Panc1 (cell line): Measurements from ENCODE around the gene ATF2.

ENCODE experiments used
- TCF7L2 ChIP-seq: IDR thresholded peaks from 2 replicates; pipeline ENCODE4 v1.6.1; 2011; ENCODE audit warnings: mild to moderate bottlenecking, low read depth, low read length, inconsistent platforms
- TF ChIP-seq, protein P1 (sequence below): fragments of 450-650 bp; IDR thresholded peaks from 2 replicates; pipeline ENCODE4 v1.5.1; 2017; ENCODE audit warnings: mild to moderate bottlenecking
- TF ChIP-seq, protein P2 (sequence below), 2 experiments: IDR thresholded peaks; 2 replicates each; pipeline ENCODE4 v1.6.1; 2011 to 2012; ENCODE audit warnings: low read depth in 2 of 2, control low read depth in 1 of 2, low read length in 1 of 2, mild to moderate bottlenecking in 1 of 2, moderate library complexity in 1 of 2; ENCODE audit not compliant: insufficient read depth in 1 of 2

DNA sequence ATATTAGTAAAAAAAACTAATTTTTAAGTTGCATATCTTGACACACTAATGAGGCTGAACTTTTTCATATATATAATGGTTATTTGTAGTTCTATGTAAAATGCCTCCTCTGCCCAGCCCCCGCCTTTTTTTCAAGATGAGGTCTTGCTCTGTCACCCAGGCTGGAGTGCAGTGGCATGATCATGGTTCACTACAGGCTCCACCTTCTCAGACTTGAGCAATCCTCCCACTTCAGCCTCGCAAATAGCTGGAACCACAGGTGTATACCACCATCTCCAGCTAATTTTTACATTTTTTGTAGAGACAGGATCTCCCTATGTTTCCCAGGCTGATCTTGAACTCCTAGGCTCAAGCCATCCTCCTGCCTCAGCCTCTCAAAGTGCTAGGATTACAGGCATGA is 24.3 kb downstream of the ATF2 start:
- TF ChIP-seq, protein P1, sequence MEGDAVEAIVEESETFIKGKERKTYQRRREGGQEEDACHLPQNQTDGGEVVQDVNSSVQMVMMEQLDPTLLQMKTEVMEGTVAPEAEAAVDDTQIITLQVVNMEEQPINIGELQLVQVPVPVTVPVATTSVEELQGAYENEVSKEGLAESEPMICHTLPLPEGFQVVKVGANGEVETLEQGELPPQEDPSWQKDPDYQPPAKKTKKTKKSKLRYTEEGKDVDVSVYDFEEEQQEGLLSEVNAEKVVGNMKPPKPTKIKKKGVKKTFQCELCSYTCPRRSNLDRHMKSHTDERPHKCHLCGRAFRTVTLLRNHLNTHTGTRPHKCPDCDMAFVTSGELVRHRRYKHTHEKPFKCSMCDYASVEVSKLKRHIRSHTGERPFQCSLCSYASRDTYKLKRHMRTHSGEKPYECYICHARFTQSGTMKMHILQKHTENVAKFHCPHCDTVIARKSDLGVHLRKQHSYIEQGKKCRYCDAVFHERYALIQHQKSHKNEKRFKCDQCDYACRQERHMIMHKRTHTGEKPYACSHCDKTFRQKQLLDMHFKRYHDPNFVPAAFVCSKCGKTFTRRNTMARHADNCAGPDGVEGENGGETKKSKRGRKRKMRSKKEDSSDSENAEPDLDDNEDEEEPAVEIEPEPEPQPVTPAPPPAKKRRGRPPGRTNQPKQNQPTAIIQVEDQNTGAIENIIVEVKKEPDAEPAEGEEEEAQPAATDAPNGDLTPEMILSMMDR, result no peak
- TF ChIP-seq, protein P2, sequence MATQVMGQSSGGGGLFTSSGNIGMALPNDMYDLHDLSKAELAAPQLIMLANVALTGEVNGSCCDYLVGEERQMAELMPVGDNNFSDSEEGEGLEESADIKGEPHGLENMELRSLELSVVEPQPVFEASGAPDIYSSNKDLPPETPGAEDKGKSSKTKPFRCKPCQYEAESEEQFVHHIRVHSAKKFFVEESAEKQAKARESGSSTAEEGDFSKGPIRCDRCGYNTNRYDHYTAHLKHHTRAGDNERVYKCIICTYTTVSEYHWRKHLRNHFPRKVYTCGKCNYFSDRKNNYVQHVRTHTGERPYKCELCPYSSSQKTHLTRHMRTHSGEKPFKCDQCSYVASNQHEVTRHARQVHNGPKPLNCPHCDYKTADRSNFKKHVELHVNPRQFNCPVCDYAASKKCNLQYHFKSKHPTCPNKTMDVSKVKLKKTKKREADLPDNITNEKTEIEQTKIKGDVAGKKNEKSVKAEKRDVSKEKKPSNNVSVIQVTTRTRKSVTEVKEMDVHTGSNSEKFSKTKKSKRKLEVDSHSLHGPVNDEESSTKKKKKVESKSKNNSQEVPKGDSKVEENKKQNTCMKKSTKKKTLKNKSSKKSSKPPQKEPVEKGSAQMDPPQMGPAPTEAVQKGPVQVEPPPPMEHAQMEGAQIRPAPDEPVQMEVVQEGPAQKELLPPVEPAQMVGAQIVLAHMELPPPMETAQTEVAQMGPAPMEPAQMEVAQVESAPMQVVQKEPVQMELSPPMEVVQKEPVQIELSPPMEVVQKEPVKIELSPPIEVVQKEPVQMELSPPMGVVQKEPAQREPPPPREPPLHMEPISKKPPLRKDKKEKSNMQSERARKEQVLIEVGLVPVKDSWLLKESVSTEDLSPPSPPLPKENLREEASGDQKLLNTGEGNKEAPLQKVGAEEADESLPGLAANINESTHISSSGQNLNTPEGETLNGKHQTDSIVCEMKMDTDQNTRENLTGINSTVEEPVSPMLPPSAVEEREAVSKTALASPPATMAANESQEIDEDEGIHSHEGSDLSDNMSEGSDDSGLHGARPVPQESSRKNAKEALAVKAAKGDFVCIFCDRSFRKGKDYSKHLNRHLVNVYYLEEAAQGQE (IDR thresholded peaks at IDR 0.05; ENCODE audit: insufficient read depth in 1 of 2, low read depth in 2 of 2, low read length in 1 of 2), result no peak
- TF ChIP-seq TCF7L2, result no peak
